Limb (tissue), 2 donors: ENCODE measurements around the gene MAMDC2.

Source experiments
- DNase-seq, 2 donors: peaks; one replicate each; pipeline ENCODE4 v3.0.0-alpha.2; 2016; ENCODE audit errors: extremely low spot score in 2 of 2

MAMDC2 gene

GRCh38 chr9:70258692-70259511 is 215.3 kb downstream of the MAMDC2 start, which contains the start of gene SMC5:
Gene SMC5, plus strand, starts transcription at chr9:70258978. Its CDS starts 101 bp downstream, at chr9:70259079.
- DNase-seq, result peak; percentile 91 to 96

- DNase-seq, result no peak
Observed at GRCh38 chr9:70259512-70259802, 215.8 kb downstream of the MAMDC2 start.

GRCh38 chr9:70260007-70260443 is 216.4 kb downstream of the MAMDC2 start:
- DNase-seq, result peak in 1 of 2 donors; percentile 36

- no peak for DNase-seq
Observed at GRCh38 chr9:70260606-70261005, 217.0 kb downstream of the MAMDC2 start.

- DNase-seq, result no peak
Observed at GRCh38 chr9:70261131-70261870, 217.7 kb downstream of the MAMDC2 start.

- no peak for DNase-seq
Observed at GRCh38 chr9:70262366-70262765, 218.7 kb downstream of the MAMDC2 start.

- no peak for DNase-seq
Observed at GRCh38 chr9:70262948-70263347, 219.3 kb downstream of the MAMDC2 start.

GRCh38 chr9:70263421-70263820 is 219.8 kb downstream of the MAMDC2 start:
- DNase-seq, result no peak
